Stomach (tissue), 4 donors: ENCODE data around the gene OR5T2.

Experiments
- POLR2A ChIP-seq, 4 donors: fragments of 450-650 bp; IDR thresholded peaks; one replicate each; pipeline ENCODE4 v1.6.1; 2016; ENCODE audit warnings: antibody characterized with exemption in 4 of 4, control low read depth in 2 of 4, mild to moderate bottlenecking in 1 of 4, moderate library complexity in 1 of 4
- POLR2AphosphoS5 ChIP-seq, 3 donors: sonication (generic); formaldehyde crosslinking; IDR thresholded peaks; one replicate each; pipeline ENCODE4 v1.6.1; 2016; ENCODE audit warnings: antibody characterized with exemption in 3 of 3
- TF ChIP-seq, protein P1 (sequence below), 7 experiments: fragments of 450-650 bp in 4 of 7; fragments of 200-600 bp in 3 of 7; sonication (generic) in 3 of 7; IDR thresholded peaks; one replicate each; pipeline ENCODE4 v1.5.1; 2016 to 2019; ENCODE audit warnings: antibody characterized with exemption in 7 of 7, control low read depth in 2 of 7, mild to moderate bottlenecking in 1 of 7

DNA sequence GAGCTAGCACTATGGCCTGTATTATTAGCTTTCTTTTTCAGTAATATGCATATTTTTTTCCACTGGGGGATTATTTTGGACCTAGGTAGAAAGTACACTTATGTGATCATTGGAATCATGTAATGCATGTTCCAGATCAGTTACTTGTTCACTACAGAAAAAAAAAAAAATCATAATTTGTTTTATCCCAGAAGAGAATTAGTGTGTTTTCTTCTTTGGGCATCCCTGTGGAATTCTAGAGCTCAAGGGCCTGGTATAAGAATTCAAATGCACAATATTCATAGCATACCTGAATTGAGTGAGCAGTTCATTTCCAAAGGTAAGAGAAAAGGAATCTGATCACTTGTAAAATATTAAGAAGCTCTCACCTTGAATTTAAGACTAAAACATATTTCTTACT is 39.8 kb upstream of the OR5T2 start, which contains the start of gene OR5T1:
- TF ChIP-seq, protein P1, sequence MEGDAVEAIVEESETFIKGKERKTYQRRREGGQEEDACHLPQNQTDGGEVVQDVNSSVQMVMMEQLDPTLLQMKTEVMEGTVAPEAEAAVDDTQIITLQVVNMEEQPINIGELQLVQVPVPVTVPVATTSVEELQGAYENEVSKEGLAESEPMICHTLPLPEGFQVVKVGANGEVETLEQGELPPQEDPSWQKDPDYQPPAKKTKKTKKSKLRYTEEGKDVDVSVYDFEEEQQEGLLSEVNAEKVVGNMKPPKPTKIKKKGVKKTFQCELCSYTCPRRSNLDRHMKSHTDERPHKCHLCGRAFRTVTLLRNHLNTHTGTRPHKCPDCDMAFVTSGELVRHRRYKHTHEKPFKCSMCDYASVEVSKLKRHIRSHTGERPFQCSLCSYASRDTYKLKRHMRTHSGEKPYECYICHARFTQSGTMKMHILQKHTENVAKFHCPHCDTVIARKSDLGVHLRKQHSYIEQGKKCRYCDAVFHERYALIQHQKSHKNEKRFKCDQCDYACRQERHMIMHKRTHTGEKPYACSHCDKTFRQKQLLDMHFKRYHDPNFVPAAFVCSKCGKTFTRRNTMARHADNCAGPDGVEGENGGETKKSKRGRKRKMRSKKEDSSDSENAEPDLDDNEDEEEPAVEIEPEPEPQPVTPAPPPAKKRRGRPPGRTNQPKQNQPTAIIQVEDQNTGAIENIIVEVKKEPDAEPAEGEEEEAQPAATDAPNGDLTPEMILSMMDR (IDR thresholded peaks at IDR 0.05): no peak
- TF ChIP-seq POLR2AphosphoS5 (IDR thresholded peaks at IDR 0.05) (no peak), POLR2A (IDR thresholded peaks at IDR 0.05) (no peak)
